ENCODE measurements around the gene MYO3B. TPM values are rescaled to one million over a fixed set of nuclear protein-coding genes. Genes with fewer than 3 reads are reported as not detected.

The MYO3B gene
- total and polyA plus RNA-seq, 7 donors: 0.34 TPM; not detected in 6

DNA sequence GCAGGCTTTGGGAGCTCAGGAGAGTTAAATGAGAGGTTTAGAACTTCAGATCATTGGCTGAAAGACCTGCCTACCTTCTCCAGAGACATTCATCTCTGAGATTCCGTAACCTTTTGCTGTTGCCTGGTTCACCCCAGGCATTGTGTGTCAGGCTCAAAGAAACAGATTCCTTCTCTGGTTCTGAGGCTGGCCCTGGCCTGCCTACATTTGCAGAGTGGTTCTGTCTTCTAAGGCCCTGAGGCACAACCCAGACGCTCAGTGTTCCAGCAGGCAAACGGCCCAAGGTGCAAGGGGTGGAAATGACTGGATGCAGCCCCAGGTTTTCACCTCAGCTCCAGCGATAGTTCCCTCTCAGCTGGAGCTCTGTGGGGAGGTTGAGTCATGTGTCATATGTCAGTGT, 48.3 kb downstream of the MYO3B start:
- H3K9me3 ChIP-seq: no peaks in the 10 kb centered on the region
- H3K27me3 ChIP-seq: no peaks in the 10 kb centered on the region
- no peak for DNase-seq
- WGBS, 2 donors: 81 to 89% methylated on average over 4 of the region's 4 CpGs
- no peak for TF ChIP-seq POLR2AphosphoS5 (IDR thresholded peaks at IDR 0.05)
- no peak for TF ChIP-seq EP300 (IDR thresholded peaks at IDR 0.05)
- TF ChIP-seq POLR2A (IDR thresholded peaks at IDR 0.05): no peak
- TF ChIP-seq, protein P1, sequence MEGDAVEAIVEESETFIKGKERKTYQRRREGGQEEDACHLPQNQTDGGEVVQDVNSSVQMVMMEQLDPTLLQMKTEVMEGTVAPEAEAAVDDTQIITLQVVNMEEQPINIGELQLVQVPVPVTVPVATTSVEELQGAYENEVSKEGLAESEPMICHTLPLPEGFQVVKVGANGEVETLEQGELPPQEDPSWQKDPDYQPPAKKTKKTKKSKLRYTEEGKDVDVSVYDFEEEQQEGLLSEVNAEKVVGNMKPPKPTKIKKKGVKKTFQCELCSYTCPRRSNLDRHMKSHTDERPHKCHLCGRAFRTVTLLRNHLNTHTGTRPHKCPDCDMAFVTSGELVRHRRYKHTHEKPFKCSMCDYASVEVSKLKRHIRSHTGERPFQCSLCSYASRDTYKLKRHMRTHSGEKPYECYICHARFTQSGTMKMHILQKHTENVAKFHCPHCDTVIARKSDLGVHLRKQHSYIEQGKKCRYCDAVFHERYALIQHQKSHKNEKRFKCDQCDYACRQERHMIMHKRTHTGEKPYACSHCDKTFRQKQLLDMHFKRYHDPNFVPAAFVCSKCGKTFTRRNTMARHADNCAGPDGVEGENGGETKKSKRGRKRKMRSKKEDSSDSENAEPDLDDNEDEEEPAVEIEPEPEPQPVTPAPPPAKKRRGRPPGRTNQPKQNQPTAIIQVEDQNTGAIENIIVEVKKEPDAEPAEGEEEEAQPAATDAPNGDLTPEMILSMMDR (IDR thresholded peaks at IDR 0.05): no peak
- no peaks in the 10 kb centered on the region for H3K4me1 ChIP-seq
- intact Hi-C loops (cut with DNase I): no loop called here
- H3K36me3 ChIP-seq: no peaks in the 10 kb centered on the region
- H3K27ac ChIP-seq: no peak overlapping the region
- no peak overlapping the region for H3K4me3 ChIP-seq

DNA sequence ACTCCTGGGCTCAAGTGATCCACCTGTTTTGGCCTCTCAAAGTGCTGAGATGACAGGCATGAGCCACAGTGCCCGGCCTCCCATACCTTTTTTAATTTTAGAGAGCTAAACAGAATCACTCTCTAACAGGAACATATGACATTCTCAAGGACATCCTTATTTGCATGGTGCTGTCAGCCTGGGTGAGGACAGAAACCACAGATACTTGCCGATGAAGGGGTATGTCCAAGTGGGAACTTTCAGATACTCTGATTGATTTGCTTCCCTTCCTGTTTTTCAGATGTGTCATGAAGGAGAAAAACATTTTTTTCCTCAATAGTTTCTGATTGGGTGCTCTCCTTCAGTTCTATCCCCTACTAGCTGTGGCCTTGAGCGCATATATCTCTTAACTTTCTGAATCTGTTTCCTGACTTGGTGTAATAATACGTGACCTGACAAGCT, 49.6 kb downstream of the MYO3B start:
- Histone ChIP-seq H3K9me3 (no peaks in the 10 kb centered on the region), H3K4me1 (no peaks in the 10 kb centered on the region), H3K36me3 (no peaks in the 10 kb centered on the region), H3K4me3 (no peak overlapping the region), H3K27ac (no peak overlapping the region), H3K27me3 (no peaks in the 10 kb centered on the region)
- DNase-seq: no peak
- TF ChIP-seq POLR2A (IDR thresholded peaks at IDR 0.05) (no peak), EP300 (IDR thresholded peaks at IDR 0.05) (no peak)
- TF ChIP-seq, protein P1 (IDR thresholded peaks at IDR 0.05): no peak
- WGBS, 2 donors: 79 to 80% methylated on average over 4 of the region's 4 CpGs
- intact Hi-C loops (cut with DNase I): no loop called here

DNA sequence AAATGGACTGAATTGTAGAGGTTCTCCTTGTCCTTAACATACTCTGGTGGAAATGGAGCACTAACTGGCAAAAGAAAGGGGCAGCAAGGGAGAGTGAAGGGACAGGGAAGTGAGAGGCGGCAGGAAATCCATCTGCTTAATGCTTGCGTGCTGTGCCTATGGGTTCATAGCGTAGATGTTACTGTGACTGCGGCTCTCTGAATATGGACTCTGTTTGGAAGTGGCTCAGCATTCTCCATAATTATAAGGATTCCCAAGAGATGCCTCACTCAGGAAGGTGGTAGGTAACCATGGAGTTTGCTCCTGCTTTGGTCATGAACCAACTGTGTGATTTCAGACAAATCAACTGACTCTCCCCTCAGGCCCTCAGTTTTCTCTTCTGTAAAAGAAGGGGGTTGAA, 50.0 kb downstream of the MYO3B start:
- TF ChIP-seq POLR2AphosphoS5 (IDR thresholded peaks at IDR 0.05): no peak
- TF ChIP-seq EP300 (IDR thresholded peaks at IDR 0.05): no peak
- H3K27ac ChIP-seq: no peak overlapping the region
- H3K4me1 ChIP-seq: no peaks in the 10 kb centered on the region
- intact Hi-C loops (cut with DNase I): no loop called here
- H3K9me3 ChIP-seq: no peaks in the 10 kb centered on the region
- H3K36me3 ChIP-seq: no peaks in the 10 kb centered on the region
- no peak for DNase-seq
- H3K4me3 ChIP-seq: no peak overlapping the region
- 72 to 80% methylated on average over 4 of the region's 4 CpGs for WGBS, 2 donors
- no peaks in the 10 kb centered on the region for H3K27me3 ChIP-seq

DNA sequence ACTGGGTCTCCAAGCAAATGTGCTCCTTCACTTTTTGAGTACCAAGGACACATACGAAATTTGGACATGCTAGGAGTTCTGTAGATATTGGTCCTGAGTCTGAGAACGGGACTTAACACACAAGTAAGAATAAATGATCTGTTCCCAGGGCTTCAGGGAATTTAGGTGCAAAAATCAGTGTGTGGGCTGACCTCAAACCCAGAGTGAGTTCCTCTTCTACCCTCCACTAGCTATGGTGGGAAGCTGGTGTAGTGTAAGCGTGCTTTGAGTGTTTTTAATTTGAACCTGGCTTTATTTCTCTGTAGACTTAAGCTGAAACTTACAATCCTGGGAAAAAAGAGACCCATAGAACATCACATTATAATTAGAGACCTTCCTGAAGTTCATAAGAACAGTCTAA, 50.5 kb downstream of the MYO3B start:
- H3K4me1 ChIP-seq: no peaks in the 10 kb centered on the region
- TF ChIP-seq POLR2AphosphoS5 (IDR thresholded peaks at IDR 0.05) (no peak), EP300 (IDR thresholded peaks at IDR 0.05) (no peak), POLR2A (IDR thresholded peaks at IDR 0.05) (no peak)
- TF ChIP-seq, protein P1 (IDR thresholded peaks at IDR 0.05): no peak
- H3K9me3 ChIP-seq: no peaks in the 10 kb centered on the region
- intact Hi-C loops (cut with DNase I): no loop called here
- H3K27ac ChIP-seq: no peak overlapping the region
- 82 to 83% methylated on average over 3 of the region's 3 CpGs for WGBS, 2 donors
- DNase-seq: no peak
- no peak overlapping the region for H3K4me3 ChIP-seq
- H3K36me3 ChIP-seq: no peaks in the 10 kb centered on the region
- no peaks in the 10 kb centered on the region for H3K27me3 ChIP-seq

DNA sequence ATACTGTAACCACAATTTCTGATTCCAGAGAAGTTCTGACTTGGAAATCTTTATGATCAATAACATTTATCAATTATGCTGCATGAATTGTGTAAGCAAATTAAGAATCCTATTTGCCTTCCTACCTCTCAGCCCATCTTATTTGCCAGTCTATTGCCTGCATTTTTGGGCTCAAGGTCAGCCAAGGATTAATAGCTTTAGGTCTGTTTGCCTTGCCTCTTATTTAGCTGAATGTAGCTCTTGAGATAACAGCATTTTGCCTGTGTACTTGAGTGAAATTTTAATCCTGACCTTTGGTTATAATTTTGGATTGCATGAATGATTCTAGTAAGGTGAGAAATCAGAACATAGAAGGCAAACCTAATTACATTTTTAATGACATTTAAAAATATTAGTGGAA, 51.2 kb downstream of the MYO3B start:
- no peaks in the 10 kb centered on the region for H3K4me1 ChIP-seq
- no peak for DNase-seq
- intact Hi-C loops (cut with DNase I): no loop called here
- H3K36me3 ChIP-seq: no peaks in the 10 kb centered on the region
- H3K9me3 ChIP-seq: no peaks in the 10 kb centered on the region
- H3K27me3 ChIP-seq: no peaks in the 10 kb centered on the region
- H3K27ac ChIP-seq: no peak overlapping the region
- H3K4me3 ChIP-seq: no peak overlapping the region
- TF ChIP-seq EP300 (IDR thresholded peaks at IDR 0.05): no peak
- TF ChIP-seq, protein P1 (IDR thresholded peaks at IDR 0.05): no peak
- no peak for TF ChIP-seq POLR2A (IDR thresholded peaks at IDR 0.05)
- no peak for TF ChIP-seq POLR2AphosphoS5 (IDR thresholded peaks at IDR 0.05)

All from sigmoid colon (tissue), 7 donors.